WERI-Rb-1 (cell line): ENCODE data around the gene IFNAR1.

ENCODE experiments used
- DNase-seq: peaks from one replicate; pipeline ENCODE4 v3.0.0-alpha.2; 2020
- H3K27ac ChIP-seq: fragments of 250-450 bp; sonication (Bioruptor Pico); 2 replicates; pipeline ENCODE4 v1.5.1; 2020; ENCODE audit warnings: mild to moderate bottlenecking, moderate library complexity
- H3K27me3 ChIP-seq: fragments of 250-450 bp; sonication (Bioruptor Pico); 2 replicates; pipeline ENCODE4 v1.5.1; 2021; ENCODE audit warnings: mild to moderate bottlenecking, low read depth, moderate library complexity; ENCODE audit not compliant: insufficient read depth, severe bottlenecking
- H3K36me3 ChIP-seq: fragments of 250-450 bp; sonication (Bioruptor Pico); 2 replicates; pipeline ENCODE4 v1.5.1; 2020; ENCODE audit warnings: mild to moderate bottlenecking, moderate library complexity
- H3K4me3 ChIP-seq: 2 replicates; pipeline ENCODE4 v1.5.1; 2011; ENCODE audit warnings: low read depth, mild to moderate bottlenecking, control low read depth, low read length
- H3K9me3 ChIP-seq: fragments of 250-450 bp; sonication (Bioruptor Pico); 2 replicates; pipeline ENCODE4 v1.5.1; 2021; ENCODE audit warnings: mild to moderate bottlenecking, moderate library complexity; ENCODE audit not compliant: severe bottlenecking
- TF ChIP-seq, protein P1 (sequence below): IDR thresholded peaks from 2 replicates; pipeline ENCODE4 v1.5.1; 2011; ENCODE audit warnings: low read depth, mild to moderate bottlenecking, control low read depth, inconsistent platforms, low read length

IFNAR1 gene

GRCh38 chr21:33286076-33286475 lies 38.7 kb upstream of the IFNAR1 start:
- no peak for DNase-seq
- no peak overlapping the region for H3K27ac ChIP-seq
- no peak overlapping the region for H3K4me3 ChIP-seq
- peaks cover 39% of the 10 kb centered on the region for H3K36me3 ChIP-seq
- H3K27me3 ChIP-seq: no peaks in the 10 kb centered on the region
- TF ChIP-seq, protein P1, sequence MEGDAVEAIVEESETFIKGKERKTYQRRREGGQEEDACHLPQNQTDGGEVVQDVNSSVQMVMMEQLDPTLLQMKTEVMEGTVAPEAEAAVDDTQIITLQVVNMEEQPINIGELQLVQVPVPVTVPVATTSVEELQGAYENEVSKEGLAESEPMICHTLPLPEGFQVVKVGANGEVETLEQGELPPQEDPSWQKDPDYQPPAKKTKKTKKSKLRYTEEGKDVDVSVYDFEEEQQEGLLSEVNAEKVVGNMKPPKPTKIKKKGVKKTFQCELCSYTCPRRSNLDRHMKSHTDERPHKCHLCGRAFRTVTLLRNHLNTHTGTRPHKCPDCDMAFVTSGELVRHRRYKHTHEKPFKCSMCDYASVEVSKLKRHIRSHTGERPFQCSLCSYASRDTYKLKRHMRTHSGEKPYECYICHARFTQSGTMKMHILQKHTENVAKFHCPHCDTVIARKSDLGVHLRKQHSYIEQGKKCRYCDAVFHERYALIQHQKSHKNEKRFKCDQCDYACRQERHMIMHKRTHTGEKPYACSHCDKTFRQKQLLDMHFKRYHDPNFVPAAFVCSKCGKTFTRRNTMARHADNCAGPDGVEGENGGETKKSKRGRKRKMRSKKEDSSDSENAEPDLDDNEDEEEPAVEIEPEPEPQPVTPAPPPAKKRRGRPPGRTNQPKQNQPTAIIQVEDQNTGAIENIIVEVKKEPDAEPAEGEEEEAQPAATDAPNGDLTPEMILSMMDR: no peak
- no peaks in the 10 kb centered on the region for H3K9me3 ChIP-seq

DNA sequence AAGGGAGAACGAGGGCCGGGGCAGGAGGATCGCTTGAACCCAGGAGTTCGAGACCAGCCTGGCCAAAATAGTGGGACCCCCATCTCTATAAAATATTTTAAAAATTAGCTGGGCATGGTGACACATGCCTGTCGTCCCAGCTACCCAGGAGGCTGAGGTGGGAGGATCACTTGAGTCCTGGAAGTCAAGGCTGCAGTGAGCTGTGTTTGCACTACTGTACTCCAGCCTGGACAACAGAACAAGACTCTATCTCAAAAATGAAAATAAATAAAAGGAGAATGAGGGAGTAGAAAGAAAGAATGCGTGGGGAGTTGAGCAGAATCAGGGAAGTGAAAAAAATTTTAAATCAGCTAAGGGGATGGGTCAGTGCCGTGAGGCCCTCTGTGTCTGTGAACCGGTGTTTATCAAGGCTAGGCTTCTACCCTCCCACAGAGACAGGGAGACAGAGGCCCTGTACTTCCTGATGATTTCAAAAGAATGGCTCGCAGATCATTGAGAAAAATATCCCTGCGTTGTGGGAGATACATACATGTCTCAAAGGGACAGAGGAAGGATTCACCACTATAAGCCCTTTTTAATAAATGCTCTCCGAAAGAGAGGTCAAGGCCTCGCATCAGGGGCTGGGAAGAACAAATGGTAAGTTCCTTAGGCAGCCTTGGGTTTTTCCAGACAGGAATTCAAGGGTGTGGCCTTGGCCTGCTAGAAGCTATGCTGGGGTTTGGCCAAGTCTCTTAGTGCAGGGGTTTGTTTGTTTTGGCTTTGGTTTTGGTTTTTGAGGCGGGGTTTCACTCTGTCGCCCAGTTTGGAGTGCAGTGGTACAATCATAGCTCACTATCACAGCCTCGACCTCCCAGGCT lies 37.9 kb upstream of the IFNAR1 start:
- Histone ChIP-seq H3K27ac (no peak overlapping the region), H3K27me3 (no peaks in the 10 kb centered on the region), H3K4me3 (no peak overlapping the region), H3K9me3 (no peaks in the 10 kb centered on the region), H3K36me3 (peaks cover 38% of the 10 kb centered on the region)
- TF ChIP-seq, protein P1: no peak
- DNase-seq: no peak

- no peak overlapping the region for H3K4me3 ChIP-seq
- peaks cover 33% of the 10 kb centered on the region for H3K36me3 ChIP-seq
- H3K27me3 ChIP-seq: no peaks in the 10 kb centered on the region
- no peaks in the 10 kb centered on the region for H3K9me3 ChIP-seq
- DNase-seq: no peak
- TF ChIP-seq, protein P1: no peak
- no peak overlapping the region for H3K27ac ChIP-seq
Measured at GRCh38 chr21:33289199-33289819, 35.5 kb upstream of the IFNAR1 start.

GRCh38 chr21:33290441-33290840 lies 34.3 kb upstream of the IFNAR1 start:
- Histone ChIP-seq H3K27ac (no peak overlapping the region), H3K9me3 (no peaks in the 10 kb centered on the region), H3K27me3 (no peaks in the 10 kb centered on the region), H3K36me3 (peaks cover 24% of the 10 kb centered on the region), H3K4me3 (no peak overlapping the region)
- DNase-seq: no peak
- TF ChIP-seq, protein P1: no peak

DNA sequence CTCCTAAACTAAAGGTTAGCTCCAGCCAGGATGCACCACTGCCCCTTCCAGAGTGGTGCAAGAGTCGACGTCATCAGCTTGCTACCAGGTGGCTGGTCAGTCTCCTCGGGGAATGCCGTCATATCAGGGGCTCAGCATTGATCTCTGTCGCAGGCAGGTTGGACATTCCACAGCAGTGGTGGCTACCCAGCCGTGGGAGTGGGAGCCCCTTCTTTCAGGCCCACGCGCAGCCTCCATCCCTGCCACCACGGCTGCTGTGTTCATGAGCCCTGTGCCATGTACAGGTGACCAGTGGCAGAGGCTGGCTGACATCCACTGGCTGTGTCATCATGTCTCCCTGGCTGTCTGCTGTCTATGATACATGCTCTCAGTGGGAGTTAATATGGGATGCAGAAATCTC lies 33.1 kb upstream of the IFNAR1 start:
- H3K4me3 ChIP-seq: no peak overlapping the region
- TF ChIP-seq, protein P1: no peak
- no peak overlapping the region for H3K27ac ChIP-seq
- H3K27me3 ChIP-seq: no peaks in the 10 kb centered on the region
- peaks cover 21% of the 10 kb centered on the region for H3K36me3 ChIP-seq
- H3K9me3 ChIP-seq: no peaks in the 10 kb centered on the region
- DNase-seq: no peak
